GM12878 (cell line): ENCODE measurements around the gene EIF4EBP2. TPM values are rescaled to one million over a fixed set of nuclear protein-coding genes. Genes with fewer than 3 reads are reported as not detected.

ENCODE experiments used
- CEBPB ChIP-seq, 2 experiments: fragments of 150-350 bp in 1 of 2; IDR thresholded peaks; 2 replicates each; pipeline ENCODE4 v1.6.1; 2012 to 2014; ENCODE audit warnings: low read depth in 2 of 2, low read length in 2 of 2, borderline replicate concordance in 1 of 2, inconsistent platforms in 1 of 2
- JUND ChIP-seq: IDR thresholded peaks from 2 replicates; pipeline ENCODE4 v1.6.1; 2012; ENCODE audit warnings: low read depth, mild to moderate bottlenecking, low read length, improper control_type of control experiment, moderate library complexity
- PAX5 ChIP-seq: IDR thresholded peaks from 2 replicates; pipeline ENCODE4 v1.6.1; 2011; ENCODE audit warnings: low read depth, low read length, borderline replicate concordance
- PRDM15 ChIP-seq: fragments of 450-650 bp; formaldehyde crosslinking; IDR thresholded peaks from 2 replicates; pipeline ENCODE4 v1.4.0; 2020; ENCODE audit warnings: mild to moderate bottlenecking, moderate library complexity
- YBX1 ChIP-seq: fragments of 450-650 bp; IDR thresholded peaks from 2 replicates; pipeline ENCODE4 v1.6.1; 2016; ENCODE audit warnings: antibody characterized with exemption
- polyA plus RNA-seq, 11 experiments: library from polyadenylated mRNA; depleted of rRNA in 4 of 11; unstranded in 6 of 11; stranded (reverse) in 5 of 11; fragments of >200 nt; fragmentation: Nextera tagmentation in 4 of 11; fragmentation: Illumina TruSeq in 1 of 11; extraction: Ambion mirVana in 4 of 11; extraction: Trizol in 1 of 11; gene quantifications; 1 replicate in 1 of 11; 2 replicates in 10 of 11; pipeline versions ENCODE4 v1.2.1 to v1.2.3, GENCODE V29; 2011 to 2016; ENCODE audit warnings: inconsistent platforms in 2 of 11, missing spikeins in 2 of 11, low read depth in 1 of 11
- total RNA-seq, 4 experiments: library from RNA; depleted of rRNA in 3 of 4; stranded (reverse); fragments of >200 nt in 3 of 4; fragmentation: Illumina TruSeq in 1 of 4; extraction: Trizol in 1 of 4; gene quantifications; 2 replicates each; pipeline versions ENCODE4 v1.2.1 to v1.2.3, GENCODE V29; 2013 to 2021
- TF ChIP-seq, protein P1 (sequence below): IDR thresholded peaks from 2 replicates; pipeline ENCODE4 v1.6.1; 2011; ENCODE audit warnings: mild to moderate bottlenecking, low read depth, low read length, moderate library complexity; ENCODE audit not compliant: insufficient replicate concordance

Gene EIF4EBP2
- total and polyA plus RNA-seq, 10 of the 15 experiments (the other 5 are each of a cell fraction or from before 2014, with no cell fraction given), result 14.4 to 51.3 (median 28.9) TPM

GRCh38 chr10:70371846-70372245 lies 32.1 kb upstream of the EIF4EBP2 start (continued):
- TF ChIP-seq PRDM15 (CRISPR knock-in tag), result no peak
- no peak for TF ChIP-seq PAX5
- TF ChIP-seq, protein P1, sequence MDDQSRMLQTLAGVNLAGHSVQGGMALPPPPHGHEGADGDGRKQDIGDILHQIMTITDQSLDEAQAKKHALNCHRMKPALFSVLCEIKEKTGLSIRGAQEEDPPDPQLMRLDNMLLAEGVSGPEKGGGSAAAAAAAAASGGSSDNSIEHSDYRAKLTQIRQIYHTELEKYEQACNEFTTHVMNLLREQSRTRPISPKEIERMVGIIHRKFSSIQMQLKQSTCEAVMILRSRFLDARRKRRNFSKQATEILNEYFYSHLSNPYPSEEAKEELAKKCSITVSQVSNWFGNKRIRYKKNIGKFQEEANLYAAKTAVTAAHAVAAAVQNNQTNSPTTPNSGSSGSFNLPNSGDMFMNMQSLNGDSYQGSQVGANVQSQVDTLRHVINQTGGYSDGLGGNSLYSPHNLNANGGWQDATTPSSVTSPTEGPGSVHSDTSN, result no peak
- no peak for TF ChIP-seq JUND
- TF ChIP-seq YBX1, result no peak
- TF ChIP-seq CEBPB (IDR thresholded peaks at IDR 0.05; ENCODE audit: borderline replicate concordance in 1 of 2, low read depth in 2 of 2, low read length in 2 of 2), result no peak
